Naive thymus-derived CD8-positive, alpha-beta T cell (primary cell): Measurements from ENCODE around the gene NR2C2AP. TPM values are rescaled to one million over a fixed set of nuclear protein-coding genes. Genes with fewer than 3 reads are reported as not detected.
A peak's percentile ranks its signal among the peaks of the same experiment; 100 is the strongest.

Source experiments
- ATAC-seq, 2 donors: fragments of 150-1000 bp; cut with Tn5 transposase in 1 of 2; sonication (Bioruptor Pico), chemical (Tn5 transposase) in 1 of 2; 1 replicate in 1 of 2; 2 replicates in 1 of 2; pipeline ENCODE4 v1.10.0; 2021; ENCODE audit warnings: mild to moderate bottlenecking in 2 of 2, moderate library complexity in 2 of 2
- POLR2A ChIA-PET: fragments of 350-600 bp; sonication (Branson Sonifier 250); formaldehyde crosslinking; loops from one replicate; lab custom pipeline; 2021; ENCODE audit warnings: antibody characterized with exemption; lab: Charles Lee
- DNase-seq, 10 donors: peaks; one replicate each; pipeline versions ENCODE4 v3.0.0 to v3.0.0-alpha.2; 2020 to 2022
- H3K27ac Mint-ChIP-seq, 10 donors: one replicate each; pipeline ENCODE4 v1.8.0; 2020 to 2022; ENCODE audit warnings: mild to moderate bottlenecking in 10 of 10, mixed read lengths in 10 of 10, moderate library complexity in 4 of 10, inconsistent platforms in 1 of 10
- H3K27me3 Mint-ChIP-seq, 5 donors: one replicate each; pipeline ENCODE4 v1.8.0; 2021 to 2022; ENCODE audit warnings: mixed read lengths in 5 of 5
- H3K36me3 Mint-ChIP-seq, 3 donors: one replicate each; pipeline ENCODE4 v1.8.0; 2020 to 2022; ENCODE audit warnings: mixed read lengths in 3 of 3, mild to moderate bottlenecking in 2 of 3, inconsistent platforms in 1 of 3
- H3K4me1 Mint-ChIP-seq, 4 donors: one replicate each; pipeline ENCODE4 v1.8.0; 2021 to 2022; ENCODE audit warnings: mixed read lengths in 4 of 4
- H3K4me3 Mint-ChIP-seq, 10 donors: one replicate each; pipeline ENCODE4 v1.8.0; 2020 to 2022; ENCODE audit warnings: mild to moderate bottlenecking in 10 of 10, mixed read lengths in 10 of 10, moderate library complexity in 6 of 10, inconsistent platforms in 1 of 10
- H3K9me3 Mint-ChIP-seq, 9 donors: one replicate each; pipeline ENCODE4 v1.8.0; 2020 to 2022; ENCODE audit warnings: mixed read lengths in 9 of 9, mild to moderate bottlenecking in 3 of 9, inconsistent platforms in 1 of 9, moderate library complexity in 1 of 9
- polyA plus RNA-seq, 3 donors: library from polyadenylated mRNA; unstranded; fragments of 300-500 nt; fragmentation: Illumina TruSeq; gene quantifications; one replicate each; pipeline ENCODE4 v1.2.3, GENCODE V29; 2021
- total RNA-seq, 8 experiments: library from RNA in 2 of 8; stranded (reverse) in 2 of 8; gene quantifications; one replicate each; pipeline ENCODE4 v1.2.3 and lab custom pipeline; 2021 to 2026

The NR2C2AP gene, protein sequence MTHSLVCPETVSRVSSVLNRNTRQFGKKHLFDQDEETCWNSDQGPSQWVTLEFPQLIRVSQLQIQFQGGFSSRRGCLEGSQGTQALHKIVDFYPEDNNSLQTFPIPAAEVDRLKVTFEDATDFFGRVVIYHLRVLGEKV
- total RNA-seq: 10 to 100 TPM; 26.0 to 31.8 TPM
- polyA plus RNA-seq: 10 to 100 TPM; 23.7 to 37.8 (median 31.9) TPM
- 9.6 to 48.3 (median 21.8) reads per million in 6 experiments for total RNA-seq (lab: John Stamatoyannopoulos, UW)

DNA sequence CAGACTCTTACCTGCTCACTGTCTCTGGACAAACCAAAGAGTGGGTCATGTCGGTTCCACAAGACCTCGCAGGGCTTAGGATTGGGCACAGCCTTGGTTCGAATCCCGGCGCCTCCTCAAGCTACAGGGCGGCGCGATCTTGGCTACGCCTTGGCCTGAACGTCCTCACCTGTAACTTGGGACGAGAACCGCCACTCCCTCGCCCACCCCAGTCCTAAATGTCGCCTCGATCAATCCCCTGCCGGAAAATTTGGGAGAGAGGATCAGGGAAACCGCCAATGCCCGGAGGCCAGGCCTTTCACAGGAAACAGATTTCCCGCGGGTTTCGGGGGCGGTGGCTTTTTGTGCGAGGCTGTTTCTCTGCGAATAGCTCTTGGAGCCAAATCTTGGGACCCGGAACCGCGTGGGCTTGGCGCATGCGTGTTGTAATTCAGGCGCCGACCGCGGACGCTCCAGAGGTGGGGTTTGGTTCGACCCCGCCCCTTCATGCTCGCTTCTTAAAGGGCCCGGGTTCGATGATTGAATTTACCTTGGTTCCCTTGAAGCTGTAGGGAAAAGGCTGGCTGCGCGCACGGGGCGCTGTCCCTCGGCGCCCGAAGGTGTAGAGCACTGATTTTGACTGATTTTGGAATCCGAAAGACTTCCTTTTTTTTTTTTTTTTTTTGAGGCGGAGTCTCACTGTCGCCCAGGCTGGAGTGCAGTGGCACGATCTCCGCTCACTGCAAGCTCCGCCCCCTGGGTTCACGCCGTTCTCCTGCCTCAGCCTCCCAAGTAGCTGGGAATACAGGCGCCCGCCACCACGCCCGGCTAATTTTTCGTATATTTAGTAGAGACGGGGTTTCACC lies at the start of gene NR2C2AP:
Gene NR2C2AP, minus strand, starts transcription at position 403 of the 845 bp plus-strand sequence. Its CDS starts 354 bp downstream, at position 49.
- peak within 1 kb of the TSS; percentile 89 to 97 (median 92) for H3K4me3 Mint-ChIP-seq
- POLR2A ChIA-PET: interaction anchor here (0.8 to 2.7 kb wide), 7 partner anchors 9 to 898 kb away, joined by 3 to 52 read pairs (median 5); partner anchors contain the start of genes BORCS8 and RFXANK

DNA sequence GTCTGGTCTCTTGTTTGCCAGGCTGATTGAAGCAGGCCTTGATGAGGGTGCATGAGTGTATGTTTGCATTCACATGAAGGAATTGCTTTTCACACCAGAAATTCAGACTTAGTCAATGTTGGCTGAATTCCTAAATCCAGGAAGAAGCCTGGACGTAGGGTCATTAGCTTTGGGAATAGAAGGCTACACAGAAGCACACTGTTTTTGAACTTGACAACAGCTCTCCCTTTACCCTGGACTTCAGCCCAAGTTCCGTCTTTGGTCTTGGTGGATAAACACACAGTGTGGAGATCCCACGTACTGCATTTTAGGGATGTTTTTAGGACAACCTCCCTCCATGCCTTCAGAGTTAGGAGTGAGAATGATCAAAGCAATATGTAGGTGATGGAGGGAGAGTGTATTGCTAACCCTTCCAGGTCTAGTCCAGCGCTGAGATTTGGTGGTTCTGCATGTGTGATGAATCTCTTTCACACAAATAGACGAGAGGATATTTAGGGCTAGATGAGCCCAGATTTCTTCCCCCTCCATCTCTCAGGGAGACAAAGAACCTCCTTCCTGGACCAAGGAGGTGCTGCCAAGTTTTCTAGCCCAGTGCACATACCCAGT lies 47.1 kb upstream of the NR2C2AP start:
- no peaks in the 10 kb centered on the region for H3K36me3 Mint-ChIP-seq
- peaks cover 24 to 51% (median 36%) of the 10 kb centered on the region in 5 donors for H3K27me3 Mint-ChIP-seq
- peak overlapping the region in 1 of 10 donors; percentile 60 for H3K27ac Mint-ChIP-seq
- no peak overlapping the region for H3K4me3 Mint-ChIP-seq
- DNase-seq: no peak
- H3K9me3 Mint-ChIP-seq: no peaks in the 10 kb centered on the region
- POLR2A ChIA-PET: no interaction called here
- no peaks in the 10 kb centered on the region for H3K4me1 Mint-ChIP-seq
- no peak for ATAC-seq

More for the DNA sequence above, at the start of gene NR2C2AP:
- peaks cover 0 to 16% (median 4%) of the 10 kb centered on the region in 5 donors for H3K27me3 Mint-ChIP-seq
- peaks cover 0 to 17% (median 4%) of the 10 kb centered on the region in 3 donors for H3K36me3 Mint-ChIP-seq
- ATAC-seq: peak; percentile 95
- DNase-seq: peak; percentile 85 to 94 (median 88)
- H3K4me1 Mint-ChIP-seq: peaks cover 17 to 42% (median 34%) of the 10 kb centered on the region in 4 donors
- H3K9me3 Mint-ChIP-seq: no peaks in the 10 kb centered on the region
- peak within 1 kb of the TSS; percentile 88 to 96 (median 94) for H3K27ac Mint-ChIP-seq

DNA sequence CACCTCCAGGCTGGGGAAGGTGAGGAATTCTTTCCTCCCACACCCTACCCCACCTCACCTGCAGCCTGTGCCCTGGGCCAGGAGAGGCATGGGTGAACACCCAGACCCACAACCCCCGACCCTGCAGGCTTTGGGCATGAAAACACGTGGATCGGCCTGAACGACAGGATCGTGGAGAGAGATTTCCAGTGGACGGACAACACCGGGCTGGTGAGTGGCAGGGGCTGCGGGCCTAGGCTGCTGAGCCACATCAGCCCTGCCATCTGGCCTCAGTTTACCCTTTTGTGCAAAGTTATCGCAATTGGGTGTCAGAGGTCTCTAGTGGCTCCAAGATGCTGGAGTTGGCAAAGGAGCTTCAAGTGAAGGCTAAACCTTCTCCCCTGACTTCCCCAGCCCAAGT lies 37.3 kb upstream of the NR2C2AP start:
- Mint-ChIP-seq H3K9me3 (peaks cover 0 to 12% (median 7%) of the 10 kb centered on the region in 9 donors), H3K36me3 (peaks cover 0 to 10% (median 0%) of the 10 kb centered on the region in 3 donors), H3K4me1 (no peaks in the 10 kb centered on the region), H3K27ac (no peak overlapping the region), H3K4me3 (no peak overlapping the region), H3K27me3 (peaks cover 9 to 36% (median 22%) of the 10 kb centered on the region in 5 donors)
- POLR2A ChIA-PET: no interaction called here
- no peak for DNase-seq
- ATAC-seq: no peak

DNA sequence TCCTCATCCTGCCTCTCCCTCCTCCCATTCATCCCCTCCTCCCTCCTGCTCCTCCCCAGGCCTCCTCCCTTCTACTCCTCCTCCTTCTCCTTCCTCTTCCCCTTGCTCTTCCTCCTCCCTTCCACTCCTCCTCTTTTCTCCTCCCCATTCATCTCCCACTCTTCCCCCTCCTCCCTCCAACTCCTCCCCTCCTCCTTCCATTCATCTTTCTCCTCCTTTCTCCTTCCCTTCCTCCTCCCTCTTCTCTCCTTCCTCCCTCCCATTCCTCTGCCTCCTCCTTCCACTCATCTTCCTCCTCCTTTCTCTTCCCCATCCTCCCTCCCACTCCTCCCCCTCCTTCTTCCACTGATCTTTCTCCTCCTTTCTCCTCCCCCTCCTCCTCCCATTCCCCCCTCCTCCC lies 36.5 kb upstream of the NR2C2AP start:
- Mint-ChIP-seq H3K9me3 (peaks cover 0 to 16% (median 7%) of the 10 kb centered on the region in 9 donors), H3K4me1 (no peaks in the 10 kb centered on the region), H3K27ac (no peak overlapping the region), H3K4me3 (no peak overlapping the region), H3K36me3 (peaks cover 0 to 10% (median 0%) of the 10 kb centered on the region in 3 donors), H3K27me3 (peaks cover 9 to 36% (median 22%) of the 10 kb centered on the region in 5 donors)
- POLR2A ChIA-PET: no interaction called here
- DNase-seq: no peak
- ATAC-seq: no peak

DNA sequence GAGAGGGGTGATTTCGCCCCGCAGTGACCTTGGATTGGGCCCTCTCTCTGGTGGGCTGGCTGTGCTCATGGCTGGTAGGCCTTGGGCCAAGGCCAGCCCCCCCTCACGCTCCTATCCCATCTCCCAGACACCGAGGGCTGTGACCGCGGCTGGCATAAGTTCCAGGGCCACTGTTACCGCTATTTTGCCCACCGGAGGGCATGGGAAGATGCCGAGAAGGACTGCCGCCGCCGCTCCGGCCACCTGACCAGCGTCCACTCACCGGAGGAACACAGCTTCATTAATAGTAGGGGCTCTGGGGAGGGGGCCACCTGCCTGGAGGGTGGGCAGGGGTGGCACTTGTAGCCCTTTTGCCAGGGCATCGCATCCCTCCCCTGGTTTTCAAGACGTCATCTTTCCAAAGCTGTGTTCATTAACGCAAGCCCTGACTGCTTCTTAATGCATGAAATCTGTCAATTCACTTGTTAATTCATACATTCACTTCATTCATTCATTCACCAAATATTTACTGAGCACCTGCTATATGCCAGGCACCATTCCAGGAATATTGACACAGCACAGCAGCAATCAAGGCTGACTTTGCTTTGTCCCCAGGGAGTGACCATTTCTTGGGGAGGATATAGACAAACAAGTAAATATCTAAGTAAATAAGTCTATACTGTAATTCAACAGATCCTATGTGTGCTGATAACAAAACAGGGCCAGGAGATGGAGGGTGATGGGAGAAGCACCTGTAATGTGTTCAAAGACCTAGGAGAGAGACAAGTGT lies 35.1 kb upstream of the NR2C2AP start:
- no peak overlapping the region for H3K4me3 Mint-ChIP-seq
- H3K27me3 Mint-ChIP-seq: peaks cover 9 to 34% (median 22%) of the 10 kb centered on the region in 5 donors
- no peak for DNase-seq
- H3K27ac Mint-ChIP-seq: no peak overlapping the region
- H3K4me1 Mint-ChIP-seq: no peaks in the 10 kb centered on the region
- peaks cover 0 to 16% (median 6%) of the 10 kb centered on the region in 3 donors for H3K36me3 Mint-ChIP-seq
- no peak for ATAC-seq
- POLR2A ChIA-PET: no interaction called here
- peaks cover 0 to 30% (median 7%) of the 10 kb centered on the region in 9 donors for H3K9me3 Mint-ChIP-seq

DNA sequence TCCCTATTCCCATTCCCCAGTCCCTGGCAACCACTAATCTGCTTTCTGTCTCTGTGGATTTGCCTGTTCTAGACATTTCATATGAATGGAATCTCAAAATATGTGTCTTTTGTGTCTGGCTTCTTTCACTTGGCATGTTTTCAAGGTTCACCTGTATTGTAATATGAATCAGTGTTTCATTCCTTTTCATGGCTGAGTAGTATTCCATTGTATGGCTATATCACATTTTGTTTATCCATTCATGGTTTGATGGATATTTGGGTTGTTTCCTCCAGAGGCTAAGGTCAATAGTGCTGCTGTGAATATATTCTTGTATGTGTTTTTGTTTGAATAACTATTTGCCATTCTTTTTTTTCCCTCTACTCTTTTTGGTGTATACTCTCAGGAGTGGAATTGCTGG lies 33.0 kb upstream of the NR2C2AP start:
- Mint-ChIP-seq H3K9me3 (peaks cover 0 to 36% (median 7%) of the 10 kb centered on the region in 9 donors), H3K27me3 (peaks cover 9 to 36% (median 25%) of the 10 kb centered on the region in 5 donors), H3K36me3 (peaks cover 0 to 17% (median 6%) of the 10 kb centered on the region in 3 donors), H3K4me1 (no peaks in the 10 kb centered on the region), H3K4me3 (no peak overlapping the region), H3K27ac (no peak overlapping the region)
- POLR2A ChIA-PET: no interaction called here
- DNase-seq (no peak), ATAC-seq (no peak)

DNA sequence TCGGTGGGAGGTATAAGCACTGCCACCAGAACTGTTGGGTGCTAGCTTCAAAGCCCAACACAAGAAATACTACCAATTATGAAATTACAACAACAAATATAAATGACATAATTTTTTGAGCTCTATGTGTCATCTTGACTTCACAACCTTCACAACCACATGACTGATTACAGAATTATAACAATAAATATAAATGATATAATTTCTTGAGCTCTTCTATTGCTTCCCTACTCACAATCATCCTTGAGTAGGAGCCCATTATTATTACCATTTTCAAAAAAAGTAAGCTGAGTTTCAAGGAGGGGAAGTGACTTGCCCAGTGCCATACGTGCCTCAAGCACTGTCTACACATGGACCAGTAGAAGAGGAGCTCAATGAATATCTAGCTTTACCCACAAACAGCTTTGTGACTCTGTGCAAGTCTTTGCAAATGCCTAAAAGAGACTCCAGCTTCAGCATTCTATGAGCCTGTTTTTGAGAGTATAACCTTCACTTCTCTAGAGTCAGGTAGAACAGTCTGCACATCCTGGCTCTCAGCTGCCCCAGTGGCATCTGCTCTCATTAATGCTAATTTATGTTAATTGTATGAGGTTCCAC lies 31.1 kb upstream of the NR2C2AP start:
- Mint-ChIP-seq H3K9me3 (peaks cover 0 to 36% (median 7%) of the 10 kb centered on the region in 9 donors), H3K36me3 (peaks cover 0 to 17% (median 6%) of the 10 kb centered on the region in 3 donors), H3K4me3 (no peak overlapping the region), H3K27me3 (peaks cover 6 to 25% (median 18%) of the 10 kb centered on the region in 5 donors), H3K4me1 (no peaks in the 10 kb centered on the region), H3K27ac (no peak overlapping the region)
- ATAC-seq: no peak
- POLR2A ChIA-PET: no interaction called here
- DNase-seq: no peak

DNA sequence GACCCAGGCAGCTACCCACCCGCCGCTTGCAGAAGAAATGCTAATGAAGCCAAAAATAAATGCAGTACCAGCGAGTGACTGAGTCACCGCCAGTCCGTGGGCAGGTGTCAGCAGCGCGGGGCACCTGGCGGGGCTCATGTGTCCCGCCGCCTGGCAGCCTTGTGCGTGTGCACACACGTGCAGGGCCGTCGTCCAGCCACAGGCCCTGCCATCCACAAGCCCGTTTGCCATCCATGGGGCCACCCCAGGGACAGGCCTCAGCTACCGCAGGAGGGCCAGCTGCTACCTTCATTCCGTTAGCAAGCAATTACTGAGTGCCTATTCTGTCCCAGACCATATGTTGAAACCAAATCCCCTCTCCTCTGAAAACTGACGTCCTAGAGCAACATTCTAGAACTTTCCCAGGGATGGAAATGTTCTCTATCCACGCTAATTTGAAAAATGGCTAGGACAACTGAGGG lies 29.1 kb upstream of the NR2C2AP start:
- H3K4me1 Mint-ChIP-seq: no peaks in the 10 kb centered on the region
- no peak for DNase-seq
- H3K27ac Mint-ChIP-seq: no peak overlapping the region

DNA sequence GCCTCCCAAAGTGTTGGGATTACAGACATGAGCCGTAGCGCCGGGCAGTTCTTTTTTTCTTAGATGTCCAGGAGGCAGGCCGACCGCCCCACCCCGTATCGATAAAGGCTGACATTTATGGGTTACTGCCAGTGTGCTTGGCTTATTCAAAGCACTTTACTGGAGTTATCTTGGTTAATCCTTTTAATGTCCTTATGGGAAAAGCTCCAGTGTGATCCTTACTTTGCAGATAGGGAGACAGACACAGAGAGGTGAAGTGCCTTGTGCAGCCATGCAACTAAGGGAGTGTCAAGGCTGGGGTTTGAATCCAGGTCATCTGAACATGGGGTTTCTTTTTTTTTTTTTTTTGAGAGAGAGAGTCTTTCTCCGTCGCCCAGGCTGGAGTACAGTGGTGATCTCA lies 27.8 kb upstream of the NR2C2AP start:
- Mint-ChIP-seq H3K4me3 (no peak overlapping the region), H3K9me3 (peaks cover 0 to 30% (median 3%) of the 10 kb centered on the region in 9 donors), H3K36me3 (peaks cover 0 to 9% (median 6%) of the 10 kb centered on the region in 3 donors), H3K27me3 (peaks cover 3 to 25% (median 16%) of the 10 kb centered on the region in 5 donors), H3K27ac (no peak overlapping the region), H3K4me1 (no peaks in the 10 kb centered on the region)
- POLR2A ChIA-PET: no interaction called here
- DNase-seq (no peak), ATAC-seq (no peak)

More for the DNA sequence above, 29.1 kb upstream of the NR2C2AP start:
- Mint-ChIP-seq H3K36me3 (peaks cover 0 to 13% (median 6%) of the 10 kb centered on the region in 3 donors), H3K4me3 (no peak overlapping the region), H3K27me3 (peaks cover 6 to 22% (median 18%) of the 10 kb centered on the region in 5 donors), H3K9me3 (peaks cover 0 to 35% (median 7%) of the 10 kb centered on the region in 9 donors)
- no peak for ATAC-seq
- POLR2A ChIA-PET: no interaction called here

DNA sequence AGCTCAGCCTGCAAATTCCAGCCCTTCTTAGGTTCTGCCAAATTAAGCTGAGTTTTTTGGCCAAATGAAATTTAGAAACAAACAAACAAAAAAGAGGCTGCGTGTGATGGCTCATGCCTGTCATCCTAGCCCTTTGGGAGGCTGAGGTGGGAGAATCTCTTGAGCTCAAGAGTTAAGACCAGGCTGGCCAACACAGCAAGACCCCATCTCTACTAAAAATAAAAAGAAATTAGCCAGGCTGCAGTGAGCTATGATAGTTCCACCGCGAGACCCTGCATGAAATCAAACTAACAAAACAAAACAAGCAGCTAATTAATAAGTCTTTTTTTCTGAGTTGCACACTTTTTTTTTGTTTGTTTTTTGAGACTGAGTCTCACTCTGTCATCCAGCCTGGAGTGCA lies 26.5 kb upstream of the NR2C2AP start:
- peaks cover 2 to 25% (median 18%) of the 10 kb centered on the region in 5 donors for H3K27me3 Mint-ChIP-seq
- H3K36me3 Mint-ChIP-seq: peaks cover 0 to 7% (median 6%) of the 10 kb centered on the region in 3 donors
- H3K4me1 Mint-ChIP-seq: peaks cover 0 to 7% (median 4%) of the 10 kb centered on the region in 4 donors
- peak overlapping the region in 1 of 10 donors; percentile 53 for H3K27ac Mint-ChIP-seq
- DNase-seq (no peak), ATAC-seq (no peak)
- H3K9me3 Mint-ChIP-seq: peaks cover 0 to 21% (median 0%) of the 10 kb centered on the region in 9 donors
- POLR2A ChIA-PET: no interaction called here
- H3K4me3 Mint-ChIP-seq: no peak overlapping the region

DNA sequence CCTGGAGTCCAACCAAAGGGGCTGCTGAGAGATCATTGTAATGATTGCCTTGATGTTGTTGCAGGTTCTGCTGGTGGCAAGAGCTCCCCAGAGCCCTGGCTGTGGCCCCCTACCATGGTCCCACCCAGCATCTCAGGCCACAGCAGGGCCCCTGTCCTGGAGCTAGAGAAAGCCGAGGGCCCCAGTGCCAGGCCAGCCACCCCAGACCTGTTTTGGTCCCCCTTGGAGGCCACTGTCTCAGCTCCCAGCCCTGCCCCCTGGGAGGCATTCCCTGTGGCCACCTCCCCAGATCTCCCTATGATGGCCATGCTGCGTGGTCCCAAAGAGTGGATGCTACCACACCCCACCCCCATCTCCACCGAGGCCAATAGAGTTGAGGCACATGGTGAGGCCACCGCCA lies 24.0 kb upstream of the NR2C2AP start:
- Mint-ChIP-seq H3K36me3 (no peaks in the 10 kb centered on the region), H3K4me1 (peaks cover 3 to 11% (median 4%) of the 10 kb centered on the region in 4 donors), H3K27ac (no peak overlapping the region), H3K27me3 (peaks cover 2 to 28% (median 18%) of the 10 kb centered on the region in 5 donors), H3K9me3 (peaks cover 0 to 4% (median 0%) of the 10 kb centered on the region in 9 donors), H3K4me3 (no peak overlapping the region)
- ATAC-seq: no peak
- DNase-seq: no peak
- POLR2A ChIA-PET: no interaction called here
